A549 (cell line): ENCODE data around the gene MYRFL.

ENCODE experiments used
- CHD2 ChIP-seq: fragments of 150-350 bp; IDR thresholded peaks from 2 replicates; pipeline ENCODE4 v1.6.1; 2014; ENCODE audit warnings: low read length; ENCODE audit not compliant: partially characterized antibody
- CTCF ChIP-seq: fragments of >200 bp; sonication (Bioruptor Twin); formaldehyde crosslinking; IDR thresholded peaks from 3 replicates; pipeline ENCODE4 v1.5.1; 2016
- EP300 ChIP-seq, 2 experiments: fragments of >200 bp; sonication (Bioruptor Twin); formaldehyde crosslinking; IDR thresholded peaks; 2 replicates in 1 of 2; 3 replicates in 1 of 2; pipeline ENCODE4 v1.6.1; 2016 to 2017
- ESRRA ChIP-seq: fragments of 150-350 bp; IDR thresholded peaks from 2 replicates; pipeline ENCODE4 v1.6.1; 2014; ENCODE audit warnings: mild to moderate bottlenecking, low read length, borderline replicate concordance
- FOSL2 ChIP-seq, 2 experiments: fragments of 450-650 bp in 1 of 2; fragments of >200 bp in 1 of 2; sonication (Bioruptor Twin) in 1 of 2; formaldehyde crosslinking; IDR thresholded peaks; 2 replicates each; pipeline versions ENCODE4 v1.5.0 to v1.6.1; 2016 to 2020; ENCODE audit warnings: mild to moderate bottlenecking in 1 of 2, moderate library complexity in 1 of 2
- JUNB ChIP-seq: fragments of >200 bp; sonication (Bioruptor Twin); formaldehyde crosslinking; IDR thresholded peaks from 2 replicates; pipeline ENCODE4 v1.6.1; 2016
- KDM1A ChIP-seq: fragments of 200-600 bp; sonication (generic); IDR thresholded peaks from 2 replicates; pipeline ENCODE4 v1.6.1; 2016; ENCODE audit warnings: low read depth, mild to moderate bottlenecking
- NPAS2 ChIP-seq: fragments of 250-450 bp; sonication (Bioruptor Pico); IDR thresholded peaks from 2 replicates; pipeline ENCODE4 v1.8.0; 2022; ENCODE audit warnings: mild to moderate bottlenecking, moderate library complexity, borderline replicate concordance
- PHF8 ChIP-seq: fragments of 200-600 bp; sonication (generic); IDR thresholded peaks from 2 replicates; pipeline ENCODE4 v1.6.1; 2016; ENCODE audit warnings: low read depth, mild to moderate bottlenecking, antibody characterized with exemption, moderate library complexity, borderline replicate concordance
- POLR2A ChIP-seq: IDR thresholded peaks from 2 replicates; pipeline ENCODE4 v1.6.1; 2012; ENCODE audit warnings: mild to moderate bottlenecking, low read length
- RAD21 ChIP-seq, 2 experiments: fragments of >200 bp in 1 of 2; sonication (Bioruptor Twin) in 1 of 2; formaldehyde crosslinking in 1 of 2; IDR thresholded peaks in 1 of 2; conservative IDR thresholded peaks in 1 of 2; 2 replicates in 1 of 2; 3 replicates in 1 of 2; pipeline ENCODE4 v1.6.1; 2012 to 2018; ENCODE audit warnings: inconsistent platforms in 1 of 2
- RCOR1 ChIP-seq: fragments of 150-350 bp; IDR thresholded peaks from 2 replicates; pipeline ENCODE4 v1.6.1; 2014; ENCODE audit warnings: antibody characterized with exemption, low read length, low read depth
- RNF2 ChIP-seq: fragments of 200-600 bp; sonication (generic); IDR thresholded peaks from 2 replicates; pipeline ENCODE4 v1.6.1; 2016; ENCODE audit warnings: low read depth, mild to moderate bottlenecking, antibody characterized with exemption, moderate library complexity, borderline replicate concordance

GRCh38 chr12:69998011-69998410 lies 173.0 kb downstream of the MYRFL start:
- TF ChIP-seq CTCF (no peak), EP300 (IDR thresholded peaks at IDR 0.05) (no peak), ESRRA (no peak), CHD2 (no peak), POLR2A (no peak), FOSL2 (IDR thresholded peaks at IDR 0.05) (no peak), FOSL2 (CRISPR knock-in tag; IDR thresholded peaks at IDR 0.05) (no peak), RAD21 (conservative IDR thresholded peaks at IDR 0.05 in 1 of 2, IDR thresholded peaks at IDR 0.05 in 1 of 2) (no peak), NPAS2 (CRISPR knock-in tag) (no peak), KDM1A (no peak), PHF8 (no peak), RCOR1 (no peak), JUNB (no peak), RNF2 (no peak)
